Sigmoid colon (tissue), 7 donors: Measurements from ENCODE around the gene DIS3L2. TPM values are rescaled to one million over a fixed set of nuclear protein-coding genes. Genes with fewer than 3 reads are reported as not detected.
"Not testable (repeated sequence)": the region's sequence is repeated elsewhere in the genome, so short reads cannot be mapped to it uniquely, and the experiment has no call there.

Experiments
- DNase-seq: peaks from one replicate; pipeline ENCODE4 v3.0.0-alpha.2; 2019
- H3K27ac ChIP-seq, 4 donors: fragments of 200-600 bp; sonication (generic); one replicate each; pipeline ENCODE4 v1.5.1; 2016 to 2019; ENCODE audit warnings: mild to moderate bottlenecking in 1 of 4
- H3K27me3 ChIP-seq, 3 donors: fragments of 200-600 bp; sonication (generic); one replicate each; pipeline ENCODE4 v1.5.1; 2019; ENCODE audit warnings: mild to moderate bottlenecking in 1 of 3
- H3K36me3 ChIP-seq, 4 donors: fragments of 200-600 bp; sonication (generic); one replicate each; pipeline ENCODE4 v1.5.1; 2016 to 2019
- H3K4me1 ChIP-seq, 4 donors: fragments of 200-600 bp; sonication (generic); one replicate each; pipeline ENCODE4 v1.5.1; 2017 to 2019
- H3K4me3 ChIP-seq, 4 donors: fragments of 200-600 bp; sonication (generic); one replicate each; pipeline ENCODE4 v1.5.1; 2017 to 2019; ENCODE audit warnings: mild to moderate bottlenecking in 2 of 4, moderate library complexity in 1 of 4
- H3K9me3 ChIP-seq, 4 donors: fragments of 200-600 bp in 3 of 4; sonication (generic) in 3 of 4; one replicate each; pipeline versions ENCODE4 v1.5.1 to v1.6.1; 2013 to 2019
- CTCF ChIP-seq, 4 experiments: fragments of 450-650 bp in 3 of 4; fragments of 200-600 bp in 1 of 4; IDR thresholded peaks; one replicate each; pipeline ENCODE4 v1.5.1; 2016 to 2019; ENCODE audit warnings: antibody characterized with exemption in 4 of 4, mild to moderate bottlenecking in 3 of 4, moderate library complexity in 2 of 4
- EP300 ChIP-seq, 4 donors: sonication (generic); formaldehyde crosslinking; IDR thresholded peaks; one replicate each; pipeline ENCODE4 v1.6.1; 2017; ENCODE audit warnings: antibody characterized with exemption in 4 of 4
- POLR2A ChIP-seq, 2 donors: fragments of 450-650 bp; IDR thresholded peaks; one replicate each; pipeline ENCODE4 v1.6.1; 2016; ENCODE audit warnings: antibody characterized with exemption in 2 of 2, mild to moderate bottlenecking in 2 of 2, moderate library complexity in 2 of 2
- POLR2AphosphoS5 ChIP-seq, 4 donors: sonication (generic); formaldehyde crosslinking; IDR thresholded peaks; one replicate each; pipeline ENCODE4 v1.6.1; 2017; ENCODE audit warnings: antibody characterized with exemption in 4 of 4
- WGBS, 2 donors: extraction: QIAGEN DNeasy Blood & Tissue Kit; methylation state at CpG; one replicate each; pipeline ENCODE4 v1.1.7; 2013; 5-methylcytosine and 5-hydroxymethylcytosine counted together
- intact Hi-C: fragments of 100-400 bp; cut with DNase I; formaldehyde crosslinking; loops from one replicate; pipeline ENCODE4 v1.15.1; 2023
- polyA plus RNA-seq, 3 donors: library from polyadenylated mRNA; stranded (reverse); fragments of 200-250 nt; gene quantifications; one replicate each; pipeline ENCODE4 v1.2.3, GENCODE V29; 2013
- total RNA-seq, 4 donors: library from RNA; depleted of rRNA; stranded (reverse); fragments of >200 nt; gene quantifications; one replicate each; pipeline ENCODE4 v1.1.0, GENCODE V29; 2016
- donor health status: healthy with polysubstance abuse.
- donor health status: Bipolar disorder and iron deficiency.
- donor health status: healthy.

DIS3L2 gene
- total and polyA plus RNA-seq, 7 donors: 8.8 to 37.9 (median 22.5) TPM

- Histone ChIP-seq H3K9me3 (no peaks in the 10 kb centered on the region), H3K4me3 (no peak overlapping the region), H3K36me3 (peaks cover 0 to 6% (median 0%) of the 10 kb centered on the region in 4 donors), H3K27me3 (no peaks in the 10 kb centered on the region), H3K27ac (no peak overlapping the region), H3K4me1 (peaks cover 0 to 12% (median 0%) of the 10 kb centered on the region in 4 donors)
- intact Hi-C loops: no loop called here
- no peak for TF ChIP-seq EP300 (IDR thresholded peaks at IDR 0.05)
- 87 to 95% methylated on average over 4 of the region's 4 CpGs for WGBS, 2 donors
- DNase-seq: no peak
These were observed 140.9 kb downstream of the DIS3L2 start for GRCh38 chr2:232102380-232102779.

GRCh38 chr2:232103140-232103737 lies 141.7 kb downstream of the DIS3L2 start:
- Histone ChIP-seq H3K36me3 (no peaks in the 10 kb centered on the region), H3K4me3 (no peak overlapping the region), H3K27me3 (no peaks in the 10 kb centered on the region), H3K4me1 (peaks cover 0 to 12% (median 0%) of the 10 kb centered on the region in 4 donors), H3K9me3 (no peaks in the 10 kb centered on the region), H3K27ac (no peak overlapping the region)
- intact Hi-C loops: no loop called here
- no peak for TF ChIP-seq POLR2AphosphoS5 (IDR thresholded peaks at IDR 0.05)
- TF ChIP-seq EP300 (IDR thresholded peaks at IDR 0.05): no peak
- no peak for TF ChIP-seq CTCF (IDR thresholded peaks at IDR 0.05)
- no peak for TF ChIP-seq POLR2A (IDR thresholded peaks at IDR 0.05)
- DNase-seq: no peak
- WGBS, 2 donors: 95 to 99% methylated on average over 2 of the region's 2 CpGs

GRCh38 chr2:232104076-232104646 lies 142.6 kb downstream of the DIS3L2 start:
- Histone ChIP-seq H3K27me3 (no peaks in the 10 kb centered on the region), H3K4me1 (peaks cover 0 to 12% (median 0%) of the 10 kb centered on the region in 4 donors), H3K27ac (no peak overlapping the region), H3K4me3 (no peak overlapping the region), H3K9me3 (no peaks in the 10 kb centered on the region), H3K36me3 (no peaks in the 10 kb centered on the region)
- 94% methylated on average over 2 of the region's 2 CpGs for WGBS, 2 donors
- DNase-seq: no peak
- TF ChIP-seq POLR2A (IDR thresholded peaks at IDR 0.05): no peak
- TF ChIP-seq POLR2AphosphoS5 (IDR thresholded peaks at IDR 0.05): no peak
- no peak for TF ChIP-seq CTCF (IDR thresholded peaks at IDR 0.05)
- TF ChIP-seq EP300 (IDR thresholded peaks at IDR 0.05): no peak
- intact Hi-C loops: no loop called here

GRCh38 chr2:232111551-232111950 lies 150.0 kb downstream of the DIS3L2 start:
- WGBS, 2 donors: 95 to 99% methylated on average over 1 of the region's 1 CpG

GRCh38 chr2:232113821-232114220 lies 152.3 kb downstream of the DIS3L2 start:
- no peak overlapping the region for H3K4me3 ChIP-seq
- intact Hi-C loops: no loop called here
- TF ChIP-seq CTCF (IDR thresholded peaks at IDR 0.05) (no peak), EP300 (IDR thresholded peaks at IDR 0.05) (no peak), POLR2AphosphoS5 (IDR thresholded peaks at IDR 0.05) (no peak), POLR2A (IDR thresholded peaks at IDR 0.05) (no peak)
- H3K9me3 ChIP-seq: no peaks in the 10 kb centered on the region
- H3K27me3 ChIP-seq: no peaks in the 10 kb centered on the region
- H3K4me1 ChIP-seq: no peaks in the 10 kb centered on the region
- no peaks in the 10 kb centered on the region for H3K36me3 ChIP-seq
- H3K27ac ChIP-seq: no peak overlapping the region
- 94 to 97% methylated on average over 1 of the region's 1 CpG for WGBS, 2 donors
- DNase-seq: no peak

More at GRCh38 chr2:232111551-232111950, 150.0 kb downstream of the DIS3L2 start:
- H3K27ac ChIP-seq: no peak overlapping the region
- H3K4me3 ChIP-seq: no peak overlapping the region
- DNase-seq: no peak
- no peaks in the 10 kb centered on the region for H3K27me3 ChIP-seq
- H3K4me1 ChIP-seq: no peaks in the 10 kb centered on the region
- no peak for TF ChIP-seq POLR2A (IDR thresholded peaks at IDR 0.05)
- no peak for TF ChIP-seq CTCF (IDR thresholded peaks at IDR 0.05)
- no peak for TF ChIP-seq EP300 (IDR thresholded peaks at IDR 0.05)
- no peak for TF ChIP-seq POLR2AphosphoS5 (IDR thresholded peaks at IDR 0.05)
- intact Hi-C loops: no loop called here
- no peaks in the 10 kb centered on the region for H3K9me3 ChIP-seq
- no peaks in the 10 kb centered on the region for H3K36me3 ChIP-seq

- intact Hi-C loops, DNase-seq, H3K9me3 ChIP-seq, H3K4me1 ChIP-seq, H3K27ac ChIP-seq, H3K27me3 ChIP-seq, H3K36me3 ChIP-seq, H3K4me3 ChIP-seq: not testable (repeated sequence)
- 94 to 96% methylated on average over 6 of the region's 6 CpGs for WGBS, 2 donors
These were observed 154.3 kb downstream of the DIS3L2 start for GRCh38 chr2:232115728-232116361.
